IPS-NIHi11 (cell line): ENCODE data around the gene TNFRSF18.
A peak's percentile ranks its signal among the peaks of the same experiment; 100 is the strongest.
"Not testable (repeated sequence)": the region's sequence is repeated elsewhere in the genome, so short reads cannot be mapped to it uniquely, and the experiment has no call there.

ENCODE experiments used
- DNase-seq: peaks from one replicate; pipeline ENCODE4 v3.0.0; 2012; ENCODE audit warnings: mixed read lengths, low spot score

The TNFRSF18 gene

GRCh38 chr1:1206376-1206965 is at the start of gene TNFRSF18:
TSS of gene TNFRSF18 (minus strand) at chr1:1206592. CDS start at chr1:1206571, 21 bp downstream.
- DNase-seq = peak; percentile 78

GRCh38 chr1:1255611-1256010 is 49.2 kb upstream of the TNFRSF18 start:
- no peak for DNase-seq

GRCh38 chr1:1255078-1255477 is 48.7 kb upstream of the TNFRSF18 start:
- no peak for DNase-seq

GRCh38 chr1:1254667-1254998 is 48.2 kb upstream of the TNFRSF18 start:
- no peak for DNase-seq

- DNase-seq = no peak
Observed at GRCh38 chr1:1253972-1254666, 47.7 kb upstream of the TNFRSF18 start.

GRCh38 chr1:1253314-1253713 is 46.9 kb upstream of the TNFRSF18 start:
- no peak for DNase-seq

- no peak for DNase-seq
Observed at GRCh38 chr1:1250786-1251284, 44.4 kb upstream of the TNFRSF18 start.

GRCh38 chr1:1248009-1248913 is 41.9 kb upstream of the TNFRSF18 start:
- DNase-seq = not testable (repeated sequence)

- no peak for DNase-seq
Observed at GRCh38 chr1:1247341-1247913, 41.0 kb upstream of the TNFRSF18 start.

GRCh38 chr1:1246577-1247340 is 40.4 kb upstream of the TNFRSF18 start, which contains the start of gene C1QTNF12:
TSS of gene C1QTNF12 (minus strand) at chr1:1246722. CDS start at chr1:1246690, 32 bp downstream.
- peak; percentile 73 for DNase-seq

GRCh38 chr1:1245817-1246576 is 39.6 kb upstream of the TNFRSF18 start:
- no peak for DNase-seq

GRCh38 chr1:1245178-1245816 is 38.9 kb upstream of the TNFRSF18 start:
- DNase-seq = no peak

- DNase-seq = no peak
Observed at GRCh38 chr1:1244192-1244811, 37.9 kb upstream of the TNFRSF18 start.

GRCh38 chr1:1243807-1244191 is 37.4 kb upstream of the TNFRSF18 start:
- peak; percentile 41 for DNase-seq

- DNase-seq = no peak
Observed at GRCh38 chr1:1243266-1243660, 36.9 kb upstream of the TNFRSF18 start.

GRCh38 chr1:1242461-1243265 is 36.3 kb upstream of the TNFRSF18 start:
- no peak for DNase-seq

GRCh38 chr1:1241588-1242219 is 35.3 kb upstream of the TNFRSF18 start:
- no peak for DNase-seq

- peak; percentile 57 for DNase-seq
Observed at GRCh38 chr1:1240822-1241587, 34.6 kb upstream of the TNFRSF18 start.
